HFF-Myc (cell line): Measurements from ENCODE around the gene KIF13A.

Experiments
- DNase-seq: peaks from one replicate; pipeline ENCODE4 v3.0.0-alpha.2; 2011; ENCODE audit warnings: low read depth; ENCODE audit errors: extremely low read depth
- H3K4me3 ChIP-seq: replicated peaks from 2 replicates; pipeline ENCODE4 v1.5.1; 2011; ENCODE audit warnings: low read depth, mild to moderate bottlenecking, control low read depth, low read length
- CTCF ChIP-seq: IDR thresholded peaks from 2 replicates; pipeline ENCODE4 v1.5.1; 2012; ENCODE audit warnings: mild to moderate bottlenecking, low read depth, low read length, control low read depth; ENCODE audit errors: missing control alignments

The KIF13A gene

GRCh38 chr6:17785094-17785787 is 202.2 kb downstream of the KIF13A start:
- H3K4me3 ChIP-seq: no peak overlapping the region
- no peak for DNase-seq
- no peak for TF ChIP-seq CTCF

- H3K4me3 ChIP-seq: no peak overlapping the region
- TF ChIP-seq CTCF: no peak
- no peak for DNase-seq
Measured at GRCh38 chr6:17780061-17780460, 207.4 kb downstream of the KIF13A start.

- TF ChIP-seq CTCF: no peak
- no peak overlapping the region for H3K4me3 ChIP-seq
- DNase-seq: no peak
Measured at GRCh38 chr6:17771609-17772008, 215.8 kb downstream of the KIF13A start.

- TF ChIP-seq CTCF: no peak
- no peak for DNase-seq
- no peak overlapping the region for H3K4me3 ChIP-seq
Measured at GRCh38 chr6:17768881-17769280, 218.6 kb downstream of the KIF13A start.

GRCh38 chr6:17768388-17768787 is 219.0 kb downstream of the KIF13A start:
- DNase-seq: peak; percentile 2
- TF ChIP-seq CTCF: no peak
- H3K4me3 ChIP-seq: no peak overlapping the region

- no peak overlapping the region for H3K4me3 ChIP-seq
- no peak for DNase-seq
- no peak for TF ChIP-seq CTCF
Measured at GRCh38 chr6:17762651-17763050, 224.8 kb downstream of the KIF13A start.

GRCh38 chr6:17758119-17758518 is 229.3 kb downstream of the KIF13A start:
- no peak for TF ChIP-seq CTCF
- H3K4me3 ChIP-seq: no peak overlapping the region
- DNase-seq: no peak
